ENCODE measurements around the gene PAPSS2. TPM values are rescaled to one million over a fixed set of nuclear protein-coding genes. Genes with fewer than 3 reads are reported as not detected.
A peak's percentile ranks its signal among the peaks of the same experiment; 100 is the strongest.

Gene PAPSS2
- total RNA-seq, 4 donors from 2014 or later: 17.3 to 117 (median 88.4) TPM

DNA sequence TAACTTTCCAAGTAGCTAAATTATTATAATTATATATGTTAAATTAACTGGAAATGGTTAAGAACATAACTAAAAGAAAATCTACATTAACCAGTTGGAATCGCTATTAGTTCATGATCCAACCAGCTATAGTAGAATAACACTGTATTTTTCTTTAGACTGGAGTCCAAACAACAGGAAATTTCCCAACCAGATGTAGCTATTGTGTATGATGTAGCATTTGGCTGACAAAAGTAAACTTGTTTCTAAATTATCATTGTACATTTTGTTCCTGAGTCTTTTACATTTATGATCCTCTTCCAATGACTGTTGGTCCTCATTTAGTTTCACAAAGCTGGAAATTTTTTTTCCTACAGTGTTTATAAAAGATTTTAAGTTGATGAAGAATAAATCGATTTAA is 62.1 kb downstream of the PAPSS2 start:
- Histone ChIP-seq H3K27ac (peak overlapping the region in 3 of 4 donors; percentile 58 to 79 (median 75)), H3K4me3 (no peak overlapping the region), H3K9me3 (no peaks in the 10 kb centered on the region), H3K36me3 (peaks cover 0 to 5% (median 0%) of the 10 kb centered on the region in 4 donors), H3K27me3 (no peaks in the 10 kb centered on the region), H3K4me1 (peaks cover 0 to 26% (median 18%) of the 10 kb centered on the region in 4 donors)
- intact Hi-C loops (cut with DNase I; ENCODE audit: low total_unique reads) (no loop called here), in situ Hi-C loops (cut with MboI; ENCODE audit: low pct_ligation_motif_present in 1 of 4, low pct_unique_long_range_greater_than_20kb in 1 of 4, low sequenced_read_pairs in 3 of 4) (loop anchor here in 1 of 4 donors (10.0 kb wide), 1 partner anchor 67 kb away; the partner anchor contains the start of gene PAPSS2)
- no peak for DNase-seq
- TF ChIP-seq CTCF (IDR thresholded peaks at IDR 0.05) (no peak), POLR2A (IDR thresholded peaks at IDR 0.05) (no peak), POLR2AphosphoS5 (IDR thresholded peaks at IDR 0.05) (no peak), EP300 (IDR thresholded peaks at IDR 0.05; ENCODE audit: low read depth) (no peak)
- 72 to 79% methylated on average over 2 of the region's 2 CpGs for WGBS, 2 donors (ENCODE audit: low coverage in 1 of 2)

DNA sequence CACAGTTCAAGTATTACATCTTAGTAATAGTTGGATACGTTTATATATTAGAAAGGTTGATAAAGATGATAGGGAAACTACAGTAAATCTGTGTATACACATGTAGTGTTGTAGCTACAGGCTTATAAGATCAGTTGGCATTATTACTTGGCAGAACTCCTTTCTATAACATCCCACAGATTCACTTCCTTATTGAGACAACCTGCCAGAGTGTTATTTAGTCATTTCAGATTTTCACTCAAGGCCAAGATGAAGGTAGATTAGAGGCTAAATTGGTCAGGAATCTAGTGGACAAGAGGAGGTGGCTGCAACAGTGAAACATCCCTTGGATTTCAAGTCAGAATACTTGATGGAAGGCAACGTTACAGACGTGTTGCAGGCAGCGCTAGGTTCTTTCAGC is 63.0 kb downstream of the PAPSS2 start:
- intact Hi-C loops (cut with DNase I; ENCODE audit: low total_unique reads): no loop called here
- TF ChIP-seq CTCF (IDR thresholded peaks at IDR 0.05) (no peak), POLR2AphosphoS5 (IDR thresholded peaks at IDR 0.05) (peak in 1 of 3 donors; percentile 25)
- Histone ChIP-seq H3K36me3 (no peaks in the 10 kb centered on the region), H3K4me3 (no peak overlapping the region), H3K9me3 (no peaks in the 10 kb centered on the region), H3K4me1 (peaks cover 0 to 26% (median 18%) of the 10 kb centered on the region in 4 donors), H3K27me3 (no peaks in the 10 kb centered on the region), H3K27ac (peak overlapping the region; percentile 58 to 79 (median 75))
- DNase-seq: no peak
- in situ Hi-C loops (cut with MboI; ENCODE audit: low pct_ligation_motif_present in 1 of 4, low pct_unique_long_range_greater_than_20kb in 1 of 4, low sequenced_read_pairs in 3 of 4): loop anchor here in 1 of 4 donors (10.0 kb wide), 1 partner anchor 68 kb away; the partner anchor contains the start of gene PAPSS2
- WGBS, 2 donors (ENCODE audit: low coverage in 1 of 2): 49% methylated on average over 4 of the region's 4 CpGs; no CpG with 5 or more reads in 1 of the 2 donors

DNA sequence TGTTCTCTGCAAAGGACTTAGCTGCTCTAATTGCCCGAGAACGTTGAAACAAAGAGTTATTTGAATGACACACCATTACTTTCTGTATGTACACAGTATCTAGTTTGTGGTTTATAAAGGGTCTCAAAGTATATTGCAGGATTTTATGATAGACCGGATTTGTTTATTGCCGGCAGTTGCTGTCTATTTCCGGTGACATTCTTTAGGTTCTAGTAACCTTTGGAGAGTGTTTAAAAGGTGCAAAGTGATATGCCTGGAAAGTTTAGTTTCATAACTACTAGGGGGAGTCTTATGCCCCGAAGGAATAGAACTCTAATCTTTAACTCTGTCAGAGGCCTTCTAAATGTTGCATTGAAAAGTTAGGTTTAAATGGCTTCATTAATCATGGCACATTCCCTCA is 63.8 kb downstream of the PAPSS2 start:
- Histone ChIP-seq H3K4me1 (peaks cover 0 to 26% (median 18%) of the 10 kb centered on the region in 4 donors), H3K9me3 (no peaks in the 10 kb centered on the region), H3K36me3 (no peaks in the 10 kb centered on the region), H3K4me3 (no peak overlapping the region), H3K27me3 (no peaks in the 10 kb centered on the region), H3K27ac (peak overlapping the region; percentile 58 to 79 (median 75))
- intact Hi-C loops (cut with DNase I; ENCODE audit: low total_unique reads): no loop called here
- in situ Hi-C loops (cut with MboI; ENCODE audit: low pct_ligation_motif_present in 1 of 4, low pct_unique_long_range_greater_than_20kb in 1 of 4, low sequenced_read_pairs in 3 of 4): loop anchor here in 1 of 4 donors (10.0 kb wide), 1 partner anchor 69 kb away; the partner anchor contains the start of gene PAPSS2
- TF ChIP-seq POLR2AphosphoS5 (IDR thresholded peaks at IDR 0.05): peak in 1 of 3 donors; percentile 15
- no peak for TF ChIP-seq CTCF (IDR thresholded peaks at IDR 0.05)
- TF ChIP-seq EP300 (IDR thresholded peaks at IDR 0.05; ENCODE audit: low read depth): no peak
- 30 to 34% methylated on average over 6 of the region's 6 CpGs for WGBS, 2 donors (ENCODE audit: low coverage in 1 of 2)
- no peak for DNase-seq

DNA sequence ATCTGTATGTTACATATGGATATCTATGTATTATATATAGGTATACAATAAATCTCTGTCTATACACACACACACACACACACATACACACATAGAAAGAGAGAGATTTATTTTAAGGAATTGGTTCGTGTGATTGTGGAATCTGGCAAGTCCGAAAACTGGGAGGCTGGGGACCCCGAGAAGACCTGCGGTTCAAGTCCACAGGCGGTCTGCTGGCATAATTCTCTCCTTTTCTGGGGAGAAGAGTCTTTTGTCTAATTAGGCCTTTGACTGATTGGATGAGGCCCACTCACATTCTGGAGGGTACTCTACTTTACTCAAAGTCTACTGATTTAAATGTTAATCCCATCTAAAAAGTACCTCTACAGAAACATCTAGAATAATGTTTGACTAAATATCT is 65.1 kb downstream of the PAPSS2 start:
- Histone ChIP-seq H3K36me3 (no peaks in the 10 kb centered on the region), H3K4me1 (peaks cover 0 to 26% (median 18%) of the 10 kb centered on the region in 4 donors), H3K27me3 (no peaks in the 10 kb centered on the region), H3K27ac (no peak overlapping the region), H3K4me3 (no peak overlapping the region), H3K9me3 (no peaks in the 10 kb centered on the region)
- in situ Hi-C loops (cut with MboI; ENCODE audit: low pct_ligation_motif_present in 1 of 4, low pct_unique_long_range_greater_than_20kb in 1 of 4, low sequenced_read_pairs in 3 of 4): loop anchor here (10.0 to 25.0 kb wide), 2 partner anchors 70 to 187 kb away; partner anchors contain the start of gene PAPSS2 (in 1 of the 4)
- no peak for DNase-seq
- TF ChIP-seq CTCF (IDR thresholded peaks at IDR 0.05) (no peak), POLR2A (IDR thresholded peaks at IDR 0.05) (no peak), POLR2AphosphoS5 (IDR thresholded peaks at IDR 0.05) (no peak), EP300 (IDR thresholded peaks at IDR 0.05; ENCODE audit: low read depth) (no peak)
- intact Hi-C loops (cut with DNase I; ENCODE audit: low total_unique reads): no loop called here
- 88 to 97% methylated on average over 5 of the region's 5 CpGs for whole genome bisulfite sequencing, 2 donors (ENCODE audit: low coverage in 1 of 2)

Data from transverse colon (tissue), 4 donors.